Panc1 (cell line): Measurements from ENCODE around the gene TAS1R2. TPM values are rescaled to one million over a fixed set of nuclear protein-coding genes. Genes with fewer than 3 reads are reported as not detected.

Experiments used
- ATAC-seq: fragments of 200-7000 bp; cut with Tn5 transposase; 2 replicates; pipeline ENCODE4 v1.9.1; 2020; ENCODE audit warnings: mild to moderate bottlenecking, moderate library complexity
- BruUV-seq: library from RNA; stranded (reverse); fragments of 400-500 nt; replicated peaks from 2 replicates; lab custom pipeline; 2021; lab: Mats Ljungman, UMichigan
- CTCF ChIA-PET: fragments of 300-600 bp; sonication (Branson Sonifier 250); formaldehyde crosslinking; loops from one replicate; lab custom pipeline; 2022; ENCODE audit warnings: antibody characterized with exemption; lab: Charles Lee
- POLR2A ChIA-PET: fragments of 300-600 bp; sonication (Branson Sonifier 250); formaldehyde crosslinking; loops from one replicate; lab custom pipeline; 2022; ENCODE audit warnings: antibody characterized with exemption; lab: Charles Lee
- DNase-seq: peaks from one replicate; pipeline ENCODE4 v3.0.0-alpha.2; 2010; ENCODE audit warnings: low read depth, low spot score
- H3K27ac ChIP-seq: 2 replicates; pipeline ENCODE4 v1.5.1; 2011; ENCODE audit warnings: mild to moderate bottlenecking, low read length, inconsistent platforms
- H3K27me3 ChIP-seq: fragments of 200-500 bp; sonication (Bioruptor generic); 2 replicates; pipeline ENCODE4 v1.6.0; 2014; ENCODE audit warnings: low read length, inconsistent platforms; ENCODE audit not compliant: control insufficient read depth, insufficient read depth
- H3K36me3 ChIP-seq: fragments of 200-500 bp; sonication (Bioruptor generic); 2 replicates; pipeline ENCODE4 v1.5.1; 2014; ENCODE audit warnings: inconsistent platforms, mild to moderate bottlenecking, low read length, moderate library complexity; ENCODE audit not compliant: control insufficient read depth, insufficient read depth
- H3K4me1 ChIP-seq: 2 replicates; pipeline ENCODE4 v1.5.1; 2011; ENCODE audit warnings: inconsistent platforms, mild to moderate bottlenecking, low read length, moderate library complexity; ENCODE audit not compliant: control insufficient read depth, insufficient read depth
- H3K4me3 ChIP-seq, 2 experiments: 2 replicates each; pipeline ENCODE4 v1.5.1; 2011 to 2012; ENCODE audit warnings: low read depth in 2 of 2, low read length in 2 of 2, mild to moderate bottlenecking in 2 of 2, inconsistent platforms in 1 of 2, moderate library complexity in 1 of 2
- H3K9me3 ChIP-seq: fragments of 200-500 bp; sonication (Bioruptor generic); 2 replicates; pipeline ENCODE4 v1.5.1; 2014; ENCODE audit warnings: low read depth, mild to moderate bottlenecking, inconsistent platforms, low read length, moderate library complexity; ENCODE audit not compliant: control insufficient read depth, insufficient read depth
- CTCF ChIP-seq: fragments of 450-650 bp; IDR thresholded peaks from 2 replicates; pipeline ENCODE4 v1.5.1; 2017; ENCODE audit warnings: mild to moderate bottlenecking
- POLR2AphosphoS5 ChIP-seq: IDR thresholded peaks from 2 replicates; pipeline ENCODE4 v1.6.1; 2012; ENCODE audit warnings: mild to moderate bottlenecking, low read depth, low read length, moderate library complexity
- REST ChIP-seq, 2 experiments: IDR thresholded peaks; 2 replicates each; pipeline ENCODE4 v1.6.1; 2011 to 2012; ENCODE audit warnings: low read depth in 2 of 2, control low read depth in 1 of 2, low read length in 1 of 2, mild to moderate bottlenecking in 1 of 2, moderate library complexity in 1 of 2; ENCODE audit not compliant: insufficient read depth in 1 of 2
- SIN3A ChIP-seq: IDR thresholded peaks from 2 replicates; pipeline ENCODE4 v1.6.1; 2012; ENCODE audit warnings: low read depth, mild to moderate bottlenecking, low read length, moderate library complexity, borderline replicate concordance; ENCODE audit not compliant: insufficient read depth
- TCF7L2 ChIP-seq: IDR thresholded peaks from 2 replicates; pipeline ENCODE4 v1.6.1; 2011; ENCODE audit warnings: mild to moderate bottlenecking, low read depth, low read length, inconsistent platforms
- in situ Hi-C: cut with HindIII; loops from 2 replicates; pipeline ENCODE4 v1.10.0; 2016; ENCODE audit warnings: low sequenced_read_pairs, low pct_unique_long_range_greater_than_20kb
- intact Hi-C: fragments of 100-400 bp; cut with micrococcal nuclease; formaldehyde crosslinking; loops from one replicate; pipeline ENCODE4 v1.10.0; 2022; ENCODE audit not compliant: unreplicated experiment
- total RNA-seq: library from RNA; stranded (reverse); gene quantifications from one replicate; pipeline ENCODE4 v1.2.1, GENCODE V29; 2021; ENCODE audit not compliant: unreplicated experiment

TAS1R2 gene
- total RNA-seq, 1 experiment from 2014 or later = not detected

GRCh38 chr1:18868354-18868753 lies 8.9 kb upstream of the TAS1R2 start:
- ChIA-PET CTCF (no interaction called here), POLR2A (no interaction called here)
- Histone ChIP-seq H3K9me3 (no peaks in the 10 kb centered on the region), H3K36me3 (no peaks in the 10 kb centered on the region), H3K27ac (no peak overlapping the region), H3K4me3 (no peak overlapping the region), H3K4me1 (no peaks in the 10 kb centered on the region), H3K27me3 (no peaks in the 10 kb centered on the region)
- intact Hi-C loops (no loop called here), in situ Hi-C loops (no loop called here)
- no TSS peak for BruUV-seq
- ATAC-seq = no peak
- TF ChIP-seq REST (IDR thresholded peaks at IDR 0.05; ENCODE audit: insufficient read depth in 1 of 2, low read depth in 2 of 2, low read length in 1 of 2) = no peak
- TF ChIP-seq TCF7L2 = no peak
- no peak for TF ChIP-seq SIN3A
- no peak for TF ChIP-seq CTCF
- no peak for TF ChIP-seq POLR2AphosphoS5
- DNase-seq = no peak

GRCh38 chr1:18866846-18867245 lies 7.4 kb upstream of the TAS1R2 start:
- Histone ChIP-seq H3K36me3 (no peaks in the 10 kb centered on the region), H3K27ac (no peak overlapping the region), H3K9me3 (no peaks in the 10 kb centered on the region), H3K4me1 (no peaks in the 10 kb centered on the region), H3K27me3 (no peaks in the 10 kb centered on the region), H3K4me3 (no peak overlapping the region)
- DNase-seq (no peak), ATAC-seq (no peak)
- CTCF ChIA-PET = no interaction called here
- BruUV-seq = no TSS peak
- TF ChIP-seq CTCF = no peak
- no peak for TF ChIP-seq POLR2AphosphoS5
- TF ChIP-seq TCF7L2 = no peak
- no peak for TF ChIP-seq SIN3A
- no peak for TF ChIP-seq REST (IDR thresholded peaks at IDR 0.05; ENCODE audit: insufficient read depth in 1 of 2, low read depth in 2 of 2, low read length in 1 of 2)
- POLR2A ChIA-PET = no interaction called here
- intact Hi-C loops (no loop called here), in situ Hi-C loops (no loop called here)
